ENCODE measurements around the gene BANP.
"Not testable (repeated sequence)": the region's sequence is repeated elsewhere in the genome, so short reads cannot be mapped to it uniquely, and the experiment has no call there.

DNA sequence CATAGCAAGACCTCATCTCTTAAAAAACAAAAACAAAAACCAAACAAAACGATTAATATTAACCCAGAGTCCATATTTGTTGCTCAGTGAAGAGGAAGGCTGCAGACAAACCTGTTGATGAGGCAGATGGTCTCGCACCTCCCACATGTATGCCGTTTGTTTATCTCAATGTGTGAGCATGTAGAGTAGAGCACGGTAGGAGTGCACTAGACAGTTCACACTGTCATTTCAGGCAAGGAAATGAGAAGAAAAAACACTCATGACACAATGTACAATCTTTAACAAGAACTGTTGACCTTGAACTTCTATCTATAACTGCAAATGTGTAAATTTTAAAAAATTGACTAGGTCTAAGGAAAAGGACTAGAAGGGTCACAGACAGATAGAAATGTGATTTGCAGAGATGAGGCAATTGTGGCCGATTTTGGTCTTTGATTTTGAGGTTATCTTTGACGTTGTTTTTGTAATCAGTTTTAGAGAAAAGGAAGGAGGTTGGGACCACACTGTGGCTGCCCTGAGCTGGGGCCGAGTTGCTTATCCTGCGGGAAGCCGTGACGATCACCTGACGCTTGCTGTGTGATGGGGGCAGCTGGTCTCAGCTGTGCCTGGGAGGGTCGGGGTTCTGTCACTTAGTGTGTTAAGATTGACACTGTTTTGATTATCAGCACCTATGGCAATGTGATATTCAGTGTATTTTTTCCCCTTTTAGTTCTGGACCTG is 28.8 kb downstream of the BANP start:
- not testable (repeated sequence) for TF ChIP-seq SIN3A (IDR thresholded peaks at IDR 0.05; ENCODE audit: borderline replicate concordance, insufficient read depth, low read depth, low read length)
- TF ChIP-seq, protein P1, sequence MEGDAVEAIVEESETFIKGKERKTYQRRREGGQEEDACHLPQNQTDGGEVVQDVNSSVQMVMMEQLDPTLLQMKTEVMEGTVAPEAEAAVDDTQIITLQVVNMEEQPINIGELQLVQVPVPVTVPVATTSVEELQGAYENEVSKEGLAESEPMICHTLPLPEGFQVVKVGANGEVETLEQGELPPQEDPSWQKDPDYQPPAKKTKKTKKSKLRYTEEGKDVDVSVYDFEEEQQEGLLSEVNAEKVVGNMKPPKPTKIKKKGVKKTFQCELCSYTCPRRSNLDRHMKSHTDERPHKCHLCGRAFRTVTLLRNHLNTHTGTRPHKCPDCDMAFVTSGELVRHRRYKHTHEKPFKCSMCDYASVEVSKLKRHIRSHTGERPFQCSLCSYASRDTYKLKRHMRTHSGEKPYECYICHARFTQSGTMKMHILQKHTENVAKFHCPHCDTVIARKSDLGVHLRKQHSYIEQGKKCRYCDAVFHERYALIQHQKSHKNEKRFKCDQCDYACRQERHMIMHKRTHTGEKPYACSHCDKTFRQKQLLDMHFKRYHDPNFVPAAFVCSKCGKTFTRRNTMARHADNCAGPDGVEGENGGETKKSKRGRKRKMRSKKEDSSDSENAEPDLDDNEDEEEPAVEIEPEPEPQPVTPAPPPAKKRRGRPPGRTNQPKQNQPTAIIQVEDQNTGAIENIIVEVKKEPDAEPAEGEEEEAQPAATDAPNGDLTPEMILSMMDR (IDR thresholded peaks at IDR 0.05) = not testable (repeated sequence)
